Measurements from ENCODE around the gene DZIP1L.
"Not testable (repeated sequence)": the region's sequence is repeated elsewhere in the genome, so short reads cannot be mapped to it uniquely, and the experiment has no call there.

Gene DZIP1L

DNA sequence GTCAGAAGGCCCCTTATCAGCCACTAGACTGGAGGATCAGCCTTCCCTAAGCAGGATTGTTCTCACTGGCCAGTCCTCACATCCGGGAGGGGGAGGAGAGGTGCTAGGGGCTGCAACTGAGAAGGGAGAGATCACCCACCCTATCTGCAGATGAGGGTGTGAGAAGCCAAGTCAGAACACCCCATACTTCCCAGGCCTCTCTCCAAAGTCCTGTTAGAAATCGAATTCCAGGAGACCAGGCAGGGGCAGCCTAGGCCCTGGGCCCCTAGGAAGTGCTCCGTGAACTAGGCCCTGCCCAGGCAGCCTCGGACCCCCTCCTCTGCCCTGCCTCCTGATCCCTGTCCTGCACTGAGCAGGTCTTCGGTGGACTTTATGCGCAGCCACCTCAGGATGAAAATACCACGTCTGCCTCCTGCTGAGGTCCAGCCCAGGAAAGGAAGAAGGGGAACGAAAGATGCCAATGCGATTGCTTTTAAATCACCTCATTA lies 933 bp downstream of the DZIP1L start:
- DNase-seq: peak; percentile 64

DNA sequence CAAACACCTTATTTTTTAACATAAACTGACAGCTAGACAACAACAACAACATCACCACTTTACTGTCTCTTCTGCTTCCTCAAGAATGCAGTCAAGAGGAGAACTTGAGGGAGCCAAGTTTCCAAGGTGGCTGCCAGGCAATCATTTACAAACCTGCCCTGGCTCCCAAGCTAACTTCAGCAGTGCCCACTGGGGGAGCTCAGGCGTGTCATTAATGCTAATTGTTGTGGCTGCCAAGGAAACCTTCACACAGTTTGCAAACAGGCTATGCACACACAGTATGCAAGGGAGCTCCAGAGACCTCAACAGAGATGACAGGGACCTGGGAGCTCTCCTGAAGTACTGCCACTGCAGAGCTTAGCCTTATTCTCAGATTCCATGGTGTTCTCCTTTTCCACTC lies 2.1 kb downstream of the DZIP1L start:
- no peak for DNase-seq

DNA sequence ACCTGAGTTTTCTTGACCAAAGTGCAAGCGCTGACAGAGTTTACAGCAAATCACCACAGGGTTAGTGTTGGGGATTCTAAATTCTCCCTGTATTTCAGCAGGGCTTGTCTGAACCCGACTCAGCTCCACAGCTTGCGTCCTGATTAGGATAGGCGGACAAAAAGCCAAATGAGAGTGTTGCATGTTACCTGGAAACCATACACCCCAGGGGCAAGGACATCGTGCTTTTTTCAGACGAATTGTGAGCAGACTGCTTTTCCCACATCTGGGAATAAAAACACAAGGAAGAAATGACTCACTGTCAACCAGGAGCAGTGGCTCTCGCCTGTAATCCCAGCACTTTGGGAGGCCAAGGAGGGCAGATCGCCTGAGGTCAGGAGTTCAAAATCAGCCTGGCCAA lies 3.0 kb downstream of the DZIP1L start:
- no peak for DNase-seq

DNA sequence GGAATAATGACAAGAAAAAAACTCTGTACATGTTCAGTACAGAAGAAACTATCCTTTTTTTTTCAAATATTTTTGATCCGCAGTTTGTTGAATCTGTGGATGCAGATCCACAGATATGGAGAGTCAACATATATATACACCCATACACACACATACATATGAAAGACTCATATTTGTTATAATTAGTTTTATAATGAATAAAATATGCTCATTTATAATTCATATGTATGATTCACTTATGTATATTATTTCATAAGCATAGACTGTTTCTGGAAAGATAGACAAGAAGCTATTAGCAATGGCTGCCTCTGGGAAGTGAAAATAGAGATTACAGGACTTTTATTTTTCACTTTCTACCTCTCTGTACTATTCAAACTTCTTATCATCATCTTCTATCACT lies 9.8 kb downstream of the DZIP1L start:
- DNase-seq: no peak

DNA sequence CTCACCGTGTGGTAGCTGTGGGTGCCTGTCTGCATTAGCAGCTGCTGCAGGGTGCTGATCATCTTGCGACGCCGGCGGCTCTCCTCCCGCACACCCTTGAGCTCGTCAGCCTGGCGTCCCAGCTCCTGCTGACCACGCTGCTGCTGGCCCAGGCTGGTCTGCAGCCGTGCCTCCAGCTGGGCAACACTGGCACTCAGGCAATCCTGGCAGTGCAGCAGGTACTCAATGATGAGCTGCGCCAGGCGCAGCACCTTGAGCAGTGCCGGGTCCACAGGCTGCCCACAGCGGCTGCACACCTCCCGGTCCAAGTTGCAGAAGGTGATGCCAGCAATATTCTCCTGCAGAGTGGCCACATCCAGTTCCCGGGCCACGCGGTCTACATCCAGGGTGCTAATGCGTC lies 11.9 kb downstream of the DZIP1L start:
- no peak for DNase-seq

DNA sequence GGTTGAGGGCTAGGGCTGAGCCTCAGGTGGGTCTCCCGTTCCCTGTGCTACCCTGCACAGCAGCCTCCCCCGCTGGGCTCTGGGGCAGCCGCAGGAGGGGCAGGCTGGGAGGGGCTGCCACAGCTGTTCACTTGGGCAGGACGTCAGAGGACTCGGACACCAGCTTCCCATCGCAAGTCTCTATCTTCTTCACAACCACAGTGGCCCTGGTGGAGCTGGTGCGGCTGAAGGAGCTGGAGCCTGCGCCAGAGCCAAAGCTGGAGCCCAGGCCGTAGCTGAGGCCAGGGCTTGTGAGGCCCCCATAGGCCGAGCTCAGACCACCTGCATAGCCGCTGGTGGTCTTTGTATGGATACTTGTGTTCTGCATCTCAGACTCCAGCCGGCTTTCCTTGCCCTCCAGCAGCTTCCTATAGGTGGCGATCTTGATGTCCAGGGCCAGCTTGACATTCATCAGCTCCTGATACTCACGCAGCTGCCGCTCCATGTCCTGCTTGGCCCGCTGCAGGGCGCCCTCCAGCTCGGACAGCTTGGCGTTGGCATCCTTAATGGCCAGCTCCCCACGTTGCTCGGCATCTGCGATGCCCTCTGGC lies 14.0 kb downstream of the DZIP1L start:
- not testable (repeated sequence) for DNase-seq

DNA sequence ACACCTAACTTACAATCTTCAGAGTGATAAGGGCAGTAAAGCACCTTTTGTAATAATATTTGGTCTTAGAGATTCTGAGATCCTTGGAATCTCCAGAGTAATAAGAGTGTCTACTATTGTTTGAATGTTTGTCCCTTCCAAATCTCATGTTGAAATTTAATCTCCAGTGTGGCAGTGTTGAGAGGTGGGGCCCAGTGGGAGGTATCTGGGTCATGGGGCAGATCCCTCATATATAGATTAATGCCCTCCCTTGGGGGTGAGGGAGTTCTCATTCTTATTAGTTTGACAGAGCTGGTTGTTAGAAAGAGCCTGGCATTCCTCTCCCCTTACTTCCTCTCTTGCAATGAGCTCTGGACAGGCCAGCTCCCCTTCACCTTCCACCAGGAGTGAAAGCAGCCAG lies 16.0 kb downstream of the DZIP1L start:
- DNase-seq: no peak

DNA sequence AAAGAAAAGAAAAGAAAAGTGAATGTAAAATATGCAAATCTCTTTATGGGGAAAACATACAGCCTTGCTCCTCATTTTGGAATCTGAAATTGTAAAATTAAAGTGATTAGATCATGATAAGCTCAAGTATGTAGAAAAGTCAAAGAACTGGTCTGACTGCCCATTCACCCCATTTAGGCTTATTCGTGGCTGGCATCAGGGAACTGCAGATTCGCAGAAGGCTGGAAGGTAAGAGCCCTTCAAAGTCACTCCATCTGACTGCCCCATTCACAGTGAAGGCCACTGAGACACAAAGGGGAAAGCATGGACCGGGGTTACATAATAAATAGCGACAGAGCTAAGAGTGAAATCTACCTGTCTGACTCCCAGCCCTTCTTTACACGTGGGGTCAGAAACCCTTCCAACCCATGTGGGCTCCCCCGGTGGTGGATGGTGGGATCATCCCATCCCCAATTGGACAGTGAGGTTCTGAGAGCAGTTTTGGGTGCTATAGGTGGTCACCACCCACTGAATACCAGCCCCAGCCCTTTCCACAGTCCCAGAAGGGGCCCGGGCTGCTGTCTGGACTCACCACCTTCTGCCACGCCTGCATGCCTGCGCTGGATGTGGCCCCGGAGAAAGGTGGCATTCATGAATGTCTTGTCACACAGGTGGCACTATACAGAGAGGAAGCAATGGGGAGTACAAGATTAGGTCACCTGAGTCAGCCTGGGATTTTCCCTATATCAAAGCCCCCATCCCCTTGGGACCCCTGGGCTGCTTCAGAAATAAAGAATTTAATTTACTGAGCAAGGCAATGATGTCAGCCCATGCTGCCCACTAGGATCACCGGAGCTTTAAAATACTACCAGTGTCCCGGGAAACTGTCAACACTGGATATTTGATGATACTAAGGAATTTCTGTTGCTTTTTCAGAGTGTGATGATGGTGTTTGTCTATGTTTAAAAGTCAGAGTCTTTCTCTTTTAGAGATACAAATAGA lies 17.9 kb downstream of the DZIP1L start:
- no peak for DNase-seq

DNA sequence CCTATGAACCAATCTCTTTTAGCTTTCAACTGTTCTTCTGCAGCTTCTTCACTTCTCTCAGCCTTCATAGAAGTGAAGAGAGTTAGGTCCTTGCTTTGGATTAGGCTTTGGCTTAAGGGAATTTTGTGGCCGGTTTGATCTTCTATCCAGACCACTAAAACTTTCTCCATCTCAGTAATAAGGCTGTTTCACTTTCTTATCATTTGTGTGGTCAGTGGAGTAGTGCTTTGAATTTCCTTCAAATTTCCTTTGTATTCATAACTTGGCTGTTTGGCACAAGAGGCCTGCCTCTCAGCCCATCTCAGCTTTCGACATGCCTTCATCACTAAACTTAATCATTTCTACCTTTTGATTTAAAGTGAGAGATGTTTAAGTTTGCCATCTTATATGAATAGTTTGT lies 21.7 kb downstream of the DZIP1L start:
- DNase-seq: no peak

DNA sequence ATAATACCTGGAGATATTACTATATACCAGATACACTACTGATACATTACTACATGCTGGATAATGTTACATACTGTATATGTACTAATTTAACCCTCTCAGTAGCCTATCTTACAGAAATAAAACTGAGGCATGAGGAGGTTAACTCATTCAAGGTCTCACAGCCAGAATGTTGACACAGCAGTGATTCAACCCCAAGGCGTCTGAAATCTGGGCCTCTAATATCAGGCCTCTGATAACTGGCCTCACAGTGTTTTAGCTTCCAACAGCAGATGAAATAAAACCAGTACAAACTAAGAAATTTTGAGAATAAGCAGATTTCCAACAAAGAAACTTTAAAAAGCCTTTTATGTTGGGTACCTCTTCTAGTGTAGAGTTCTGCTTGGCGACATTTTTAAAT lies 23.4 kb downstream of the DZIP1L start:
- peak; percentile 39 for DNase-seq

DNA sequence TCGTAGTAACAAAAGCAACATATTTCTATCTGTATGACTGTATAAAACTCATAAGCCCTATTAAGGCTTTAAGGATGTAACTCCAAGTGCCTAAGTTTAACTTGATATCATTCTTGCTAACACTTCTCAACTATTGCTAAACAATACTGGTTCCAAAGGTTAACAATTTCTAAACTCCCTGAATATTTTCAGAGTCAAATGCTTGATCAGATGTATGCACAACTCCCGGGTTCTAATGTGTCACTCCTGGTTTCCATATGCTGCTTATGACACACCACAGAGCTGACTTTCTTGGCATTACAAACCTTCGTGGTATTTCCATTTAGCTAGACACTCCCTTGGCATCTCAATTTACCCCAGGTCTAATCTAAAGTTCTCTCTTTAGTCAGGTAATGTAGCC lies 26.3 kb downstream of the DZIP1L start:
- DNase-seq: peak; percentile 85

DNA sequence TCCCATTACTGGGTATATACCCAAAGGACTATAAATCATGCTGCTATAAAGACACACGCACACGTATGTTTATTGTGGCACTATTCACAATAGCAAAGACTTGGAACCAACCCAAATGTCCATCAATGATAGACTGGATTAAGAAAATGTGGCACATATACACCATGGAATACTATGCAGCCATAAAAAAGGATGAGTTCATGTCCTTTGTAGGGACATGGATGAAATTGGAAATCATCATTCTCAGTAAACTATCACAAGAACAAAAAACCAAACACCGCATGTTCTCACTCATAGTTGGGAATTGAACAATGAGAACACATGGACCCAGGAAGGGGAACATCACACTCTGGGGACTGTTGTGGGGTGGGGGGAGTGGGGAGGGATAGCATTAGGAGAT lies 29.7 kb downstream of the DZIP1L start:
- not testable (repeated sequence) for DNase-seq

DNA sequence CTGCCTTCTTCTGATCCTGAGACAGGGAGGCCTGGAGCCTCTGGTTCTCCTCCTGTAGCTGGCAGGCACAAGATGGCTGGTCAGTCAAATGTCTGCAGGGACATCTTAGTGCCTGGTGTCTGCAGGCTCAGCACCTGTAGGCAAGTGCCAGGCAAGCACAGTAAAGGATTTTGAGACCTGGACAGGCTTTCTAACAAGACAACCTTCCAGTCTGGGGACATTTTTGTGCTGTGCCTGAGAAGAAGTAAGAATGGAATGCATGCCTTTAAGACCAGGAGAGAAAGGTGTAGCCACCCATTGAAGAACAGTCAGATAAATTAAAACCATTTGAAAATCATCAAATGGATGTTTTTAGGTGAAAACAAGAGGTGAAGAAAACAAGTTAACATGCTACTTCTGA lies 31.2 kb downstream of the DZIP1L start:
- no peak for DNase-seq

DNA sequence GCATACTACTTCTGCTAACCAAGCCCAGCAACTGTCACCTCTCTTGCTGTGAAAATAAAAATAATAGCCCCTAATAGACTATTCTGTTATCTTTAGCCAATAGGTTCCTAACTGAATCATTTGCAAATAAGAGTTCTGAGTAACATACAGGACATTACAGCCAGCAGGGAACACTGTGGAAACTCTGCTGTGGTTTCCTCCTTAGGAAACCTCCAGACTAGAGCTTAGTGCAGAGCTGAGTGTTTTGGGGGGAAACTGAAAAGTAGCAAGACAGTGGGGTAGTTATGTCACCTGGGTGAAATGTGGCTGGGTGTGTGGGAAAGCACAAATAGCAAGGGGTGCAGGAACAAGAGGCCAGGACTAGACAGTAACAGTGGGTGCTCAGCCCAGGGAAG lies 32.4 kb downstream of the DZIP1L start:
- DNase-seq: no peak

DNA sequence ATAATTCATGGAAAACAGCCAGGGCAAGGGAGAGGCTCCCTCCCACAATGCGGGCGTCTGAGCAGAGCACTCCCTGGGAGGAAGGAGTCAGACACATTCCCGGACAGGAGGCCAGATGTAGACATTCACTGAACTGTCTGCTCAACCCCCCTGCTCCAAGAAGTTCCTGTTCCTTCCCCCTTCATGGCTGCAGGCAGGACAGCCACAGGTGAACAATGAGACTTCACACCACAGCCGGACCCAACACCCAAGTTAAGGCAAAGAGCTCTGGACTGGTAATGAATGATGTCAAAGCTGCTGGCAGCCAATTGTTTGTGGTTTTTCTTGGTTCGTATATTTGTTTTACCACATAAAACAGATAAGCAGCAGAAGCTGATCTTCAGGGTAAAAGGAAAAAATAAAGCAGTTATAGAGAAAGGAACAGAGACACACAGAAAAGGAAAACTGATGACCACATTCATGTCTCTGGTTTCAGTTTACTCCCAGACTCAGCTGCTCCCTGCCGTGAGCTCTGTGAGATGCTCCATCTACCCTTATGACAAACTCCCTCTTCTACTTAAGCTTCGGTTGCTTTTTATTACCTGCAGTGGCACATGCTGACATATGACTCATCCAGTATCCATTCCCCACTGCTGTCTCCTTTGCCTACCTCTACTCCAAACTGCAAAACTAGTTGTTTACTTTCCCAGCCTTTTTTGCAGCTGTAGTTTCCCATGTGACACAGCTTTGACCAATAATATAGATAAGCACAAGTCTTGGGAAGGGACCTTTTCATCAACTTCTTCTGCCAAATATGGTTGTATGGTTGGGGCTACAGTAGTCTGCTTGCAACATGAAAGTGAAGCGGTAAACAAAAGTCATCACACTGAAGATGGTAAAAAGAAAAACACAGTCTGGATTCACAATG lies 33.1 kb downstream of the DZIP1L start:
- DNase-seq: peak; percentile 40

DNA sequence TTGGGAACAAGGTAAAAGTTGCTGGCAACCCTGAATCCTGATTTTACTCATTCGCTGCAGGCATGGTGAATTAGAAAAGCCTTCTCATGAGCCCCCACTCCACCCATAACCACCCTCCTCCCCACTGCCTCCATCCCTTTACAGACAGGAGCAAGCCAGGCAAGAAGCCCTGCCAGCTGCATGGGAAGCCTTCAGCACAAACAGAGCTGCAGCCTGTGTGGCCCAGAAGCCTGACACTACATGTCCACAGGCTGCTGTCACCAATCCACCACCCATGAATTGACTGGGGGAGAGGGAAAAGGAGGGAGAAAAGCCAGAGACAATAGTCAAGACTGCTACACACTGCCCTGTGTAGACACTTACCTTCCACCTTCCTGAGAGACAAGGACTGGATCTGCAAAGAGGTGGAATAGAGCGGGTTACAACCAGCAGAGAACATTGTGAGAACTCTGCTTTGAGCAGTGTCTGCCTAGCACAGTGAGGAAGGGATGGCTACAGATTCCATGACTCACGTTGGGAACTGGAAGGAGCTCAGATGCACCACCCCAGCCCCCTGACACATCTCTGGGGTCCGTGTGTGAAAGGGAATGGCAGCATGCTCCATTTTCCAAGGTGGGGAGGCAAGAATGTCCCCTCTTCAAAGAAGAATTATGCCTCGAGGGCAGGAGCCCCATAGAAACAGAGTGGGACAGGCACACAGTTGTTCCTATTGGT lies 33.9 kb downstream of the DZIP1L start:
- peak; percentile 26 for DNase-seq

DNA sequence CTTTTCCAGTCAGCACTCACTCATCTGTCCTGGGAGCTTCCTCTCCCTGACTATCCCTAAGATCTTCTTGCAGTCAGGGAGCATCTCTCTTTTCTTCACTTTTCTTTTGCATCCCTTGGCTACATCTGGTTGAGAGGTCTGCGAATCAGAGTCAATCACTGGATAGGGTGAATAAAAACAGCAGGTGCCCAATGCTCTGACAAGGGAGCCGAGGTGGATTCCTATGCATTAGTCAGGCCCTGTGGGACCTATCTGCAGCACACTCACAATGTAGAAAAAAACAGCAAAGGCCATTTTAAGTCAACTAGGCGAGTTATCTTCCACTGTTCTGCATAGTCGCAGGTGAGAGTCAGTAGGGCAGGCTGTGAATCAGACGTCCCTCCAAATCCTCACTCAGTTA lies 35.5 kb downstream of the DZIP1L start:
- no peak for DNase-seq

DNA sequence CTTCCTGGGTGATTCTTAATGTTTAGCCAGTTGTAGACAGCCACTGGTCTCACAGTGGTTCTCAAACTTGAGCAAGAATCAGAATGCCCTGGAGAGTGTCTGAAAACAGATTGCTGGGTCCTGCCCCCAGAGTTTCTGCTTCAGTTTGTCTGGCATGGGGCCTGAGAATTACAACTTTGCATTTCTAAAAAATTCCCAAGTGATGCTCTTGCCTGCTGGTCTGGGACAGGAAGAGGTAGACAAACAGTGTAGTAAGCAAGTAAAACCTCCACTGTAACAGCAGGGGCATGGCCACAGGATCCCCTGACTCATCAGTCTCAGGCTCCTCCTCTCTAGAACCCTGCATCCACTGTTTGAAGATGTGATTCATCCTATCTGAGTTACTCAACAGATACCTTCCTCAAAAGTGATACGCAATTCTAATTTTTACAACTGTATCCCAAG lies 36.5 kb downstream of the DZIP1L start:
- DNase-seq: peak; percentile 95

DNA sequence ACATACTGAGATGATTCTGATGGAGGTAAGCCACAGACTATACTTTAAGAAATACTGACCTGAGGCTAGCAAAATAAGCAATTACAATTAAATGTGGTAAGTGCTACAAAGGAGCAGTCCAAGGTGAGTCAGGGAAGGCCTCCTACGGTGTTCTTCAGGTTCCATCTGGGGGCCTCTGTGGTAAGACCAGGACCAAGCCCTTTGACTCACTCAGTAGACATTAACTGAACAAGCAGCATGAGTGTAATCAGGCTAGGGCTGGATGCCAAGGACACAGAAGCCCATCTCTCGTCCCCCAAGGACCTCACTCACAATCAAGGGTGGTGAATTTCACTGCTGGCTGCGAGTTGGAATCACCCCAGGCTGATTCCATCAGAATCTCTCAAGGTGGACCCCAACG lies 37.3 kb downstream of the DZIP1L start:
- peak; percentile 36 for DNase-seq

DNA sequence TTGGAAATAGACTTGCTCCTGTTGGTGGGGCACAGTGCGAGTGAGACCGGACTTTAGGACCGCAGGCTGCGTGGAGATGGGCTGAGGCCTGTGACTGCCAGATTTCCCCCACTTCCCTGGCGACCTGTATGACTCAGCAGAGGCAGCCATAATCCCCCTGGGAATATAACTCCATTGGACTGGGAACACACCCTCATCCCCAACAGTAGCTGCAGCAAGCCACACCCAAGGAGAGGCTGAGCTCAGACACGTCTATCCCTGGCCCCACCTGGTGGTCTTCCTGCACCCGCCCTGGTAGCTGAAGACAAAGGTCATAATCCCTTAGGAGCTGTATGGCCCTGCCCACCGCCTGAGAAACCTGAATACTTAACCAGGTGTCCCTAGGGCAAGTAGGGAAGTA lies 42.6 kb downstream of the DZIP1L start:
- no peak for DNase-seq

DNA sequence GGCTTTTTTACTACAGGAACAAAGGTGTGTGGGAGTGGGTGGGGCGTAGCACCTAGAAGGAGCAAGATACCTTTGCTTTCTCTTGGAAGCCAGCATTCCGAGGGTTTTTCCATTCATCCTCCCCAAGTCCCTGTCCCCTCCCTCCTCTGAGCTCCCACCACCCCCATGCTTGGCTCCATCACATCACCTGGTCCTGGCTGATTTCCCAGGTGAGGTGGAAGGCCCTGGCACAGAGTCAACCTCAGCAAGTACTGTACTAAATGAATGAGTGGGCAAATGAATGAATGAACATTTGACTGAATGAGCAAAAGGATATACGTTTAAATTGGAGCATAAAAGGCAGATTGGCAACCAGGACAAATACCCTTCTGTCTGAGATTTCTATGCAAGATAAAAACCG lies 45.4 kb downstream of the DZIP1L start:
- DNase-seq: no peak

DNA sequence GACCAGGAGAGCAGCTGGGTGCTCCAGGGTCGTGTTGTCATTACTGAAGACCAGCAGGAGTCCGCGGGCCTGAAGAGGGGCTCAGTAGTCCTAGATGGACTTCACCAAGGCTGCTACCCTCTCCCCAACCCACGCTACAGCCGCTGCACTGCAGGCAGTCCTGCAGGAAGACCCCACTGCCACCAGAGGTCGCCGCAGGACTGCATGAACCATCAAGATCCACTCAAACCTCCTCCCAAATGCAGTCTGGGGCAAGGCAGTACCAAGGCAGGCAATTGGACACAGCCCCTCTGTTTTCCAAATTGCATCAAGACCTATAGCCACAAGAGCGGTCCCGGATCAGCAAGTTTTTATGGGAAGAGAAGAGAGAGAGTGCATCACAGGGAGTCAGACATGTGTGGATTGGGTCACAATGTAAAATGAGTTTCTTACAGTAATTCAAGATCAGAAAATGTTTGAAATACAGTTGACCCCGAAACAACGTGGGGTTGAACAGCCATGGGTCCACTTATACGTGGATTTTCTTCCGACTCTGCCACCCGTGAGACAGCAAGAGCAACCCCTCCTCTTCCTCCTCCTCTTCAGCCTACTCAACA lies 46.7 kb downstream of the DZIP1L start:
- DNase-seq: peak; percentile 70
